ENCODE results near the gene CD99.

The CD99 gene

DNA sequence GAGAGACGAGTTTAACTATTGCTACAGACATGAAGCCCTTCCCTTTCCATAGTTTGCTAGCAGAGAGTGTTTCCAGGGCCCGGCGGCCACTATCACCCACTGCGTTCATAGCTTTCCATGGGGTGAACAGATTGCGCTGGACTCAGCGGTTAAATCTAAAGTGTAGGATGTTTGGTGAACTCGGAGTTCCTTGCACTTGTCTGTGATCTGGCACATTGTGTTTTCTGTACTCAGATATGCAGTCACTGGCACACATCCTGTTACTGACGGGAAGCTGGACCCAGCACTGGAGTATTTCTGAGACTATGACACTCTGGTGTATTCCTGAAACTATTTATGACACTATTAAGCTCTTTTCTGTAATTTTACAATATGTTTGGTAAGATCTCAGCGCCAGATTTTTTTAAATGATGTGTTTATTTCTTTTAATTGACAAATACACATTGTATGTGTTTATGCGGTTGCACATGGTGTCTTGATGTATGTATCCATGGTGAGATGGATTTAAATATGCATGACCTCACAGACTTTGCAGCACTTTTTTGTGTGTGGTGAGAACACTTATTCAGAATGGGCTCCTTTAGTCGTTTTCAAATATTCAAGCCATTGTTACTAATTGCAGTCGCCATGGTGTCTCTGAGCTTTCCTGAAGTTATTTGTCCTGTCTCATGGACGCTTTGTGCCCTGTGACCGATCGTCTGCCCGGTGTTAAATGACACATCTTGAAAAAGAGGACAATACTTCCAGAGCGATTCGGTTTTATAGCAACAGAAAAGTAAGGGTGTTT is 14.1 kb downstream of the CD99 start:
- H4K20me1 ChIP-seq (ENCODE audit: insufficient read depth, low read length), result peaks cover 84% of the 10 kb centered on the region
- H3K9ac ChIP-seq (ENCODE audit: low read depth, low read length), result peak overlapping the region; percentile 53
- H3K9me3 ChIP-seq (ENCODE audit: insufficient read depth, low read length, severe bottlenecking), result no peaks in the 10 kb centered on the region
- H3K4me1 ChIP-seq (ENCODE audit: insufficient read depth, low read length), result peaks cover 100% of the 10 kb centered on the region
- peak; percentile 63 for DNase-seq
- peaks cover 74% of the 10 kb centered on the region for H3K36me3 ChIP-seq (ENCODE audit: insufficient read depth, low read length)
- TF ChIP-seq, protein P1, sequence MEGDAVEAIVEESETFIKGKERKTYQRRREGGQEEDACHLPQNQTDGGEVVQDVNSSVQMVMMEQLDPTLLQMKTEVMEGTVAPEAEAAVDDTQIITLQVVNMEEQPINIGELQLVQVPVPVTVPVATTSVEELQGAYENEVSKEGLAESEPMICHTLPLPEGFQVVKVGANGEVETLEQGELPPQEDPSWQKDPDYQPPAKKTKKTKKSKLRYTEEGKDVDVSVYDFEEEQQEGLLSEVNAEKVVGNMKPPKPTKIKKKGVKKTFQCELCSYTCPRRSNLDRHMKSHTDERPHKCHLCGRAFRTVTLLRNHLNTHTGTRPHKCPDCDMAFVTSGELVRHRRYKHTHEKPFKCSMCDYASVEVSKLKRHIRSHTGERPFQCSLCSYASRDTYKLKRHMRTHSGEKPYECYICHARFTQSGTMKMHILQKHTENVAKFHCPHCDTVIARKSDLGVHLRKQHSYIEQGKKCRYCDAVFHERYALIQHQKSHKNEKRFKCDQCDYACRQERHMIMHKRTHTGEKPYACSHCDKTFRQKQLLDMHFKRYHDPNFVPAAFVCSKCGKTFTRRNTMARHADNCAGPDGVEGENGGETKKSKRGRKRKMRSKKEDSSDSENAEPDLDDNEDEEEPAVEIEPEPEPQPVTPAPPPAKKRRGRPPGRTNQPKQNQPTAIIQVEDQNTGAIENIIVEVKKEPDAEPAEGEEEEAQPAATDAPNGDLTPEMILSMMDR (IDR thresholded peaks at IDR 0.05; ENCODE audit: borderline replicate concordance, extremely low read depth, low read length, poor library complexity, severe bottlenecking), result no peak
- TF ChIP-seq EZH2 (IDR thresholded peaks at IDR 0.05; ENCODE audit: borderline replicate concordance, low read depth, low read length, severe bottlenecking), result no peak
- peak overlapping the region; percentile 90 for H3K27ac ChIP-seq (ENCODE audit: low read length)
- H3K4me3 ChIP-seq (ENCODE audit: low read depth in 1 of 2, low read length in 2 of 2), result peak overlapping the region in 1 of 2 experiments; percentile 45; a peak in 2 of 4 replicates
- H2AFZ ChIP-seq (ENCODE audit: low read depth, low read length), result no peak overlapping the region
- H3K27me3 ChIP-seq (ENCODE audit: insufficient read depth, low read length, poor library complexity), result no peaks in the 10 kb centered on the region
- ATAC-seq (ENCODE audit: insufficient read depth, low read depth), result peak; percentile 10; the same call in 2 of the 3 replicates
- H3K4me2 ChIP-seq (ENCODE audit: insufficient read depth, low read length), result peak overlapping the region; percentile 76
- H3K79me2 ChIP-seq (ENCODE audit: insufficient read depth, low read length), result peaks cover 100% of the 10 kb centered on the region

- H3K9ac ChIP-seq (ENCODE audit: low read depth, low read length), result peak overlapping the region; percentile 53
- peak overlapping the region; percentile 76 for H3K4me2 ChIP-seq (ENCODE audit: insufficient read depth, low read length)
Measured at GRCh38 chrX:2707334-2707760, 16.3 kb downstream of the CD99 start.

DNA sequence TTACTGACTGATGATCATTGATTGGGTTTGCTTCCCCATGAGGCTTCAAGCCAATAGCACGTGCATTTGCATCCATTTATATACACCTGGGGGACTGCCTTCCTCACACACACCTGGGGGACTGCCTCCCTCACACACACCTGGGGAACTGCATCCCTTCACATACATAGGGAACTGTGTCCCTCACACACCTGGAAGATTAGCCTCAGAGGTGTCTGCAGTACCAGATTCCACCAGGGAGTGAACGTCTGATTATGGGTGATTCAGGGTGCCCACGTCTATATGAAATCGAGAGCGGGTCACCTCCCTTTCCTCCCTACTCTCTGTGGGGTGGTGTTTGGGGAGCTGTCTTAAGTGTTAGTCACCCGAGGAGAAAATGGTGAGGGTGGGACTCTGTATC is 16.9 kb downstream of the CD99 start:
- Histone ChIP-seq H4K20me1 (ENCODE audit: insufficient read depth, low read length) (peaks cover 57% of the 10 kb centered on the region), H3K79me2 (ENCODE audit: insufficient read depth, low read length) (peaks cover 100% of the 10 kb centered on the region), H3K9me3 (ENCODE audit: insufficient read depth, low read length, severe bottlenecking) (no peaks in the 10 kb centered on the region), H3K36me3 (ENCODE audit: insufficient read depth, low read length) (peaks cover 78% of the 10 kb centered on the region), H3K4me2 (ENCODE audit: insufficient read depth, low read length) (peak overlapping the region; percentile 76), H3K4me1 (ENCODE audit: insufficient read depth, low read length) (peaks cover 100% of the 10 kb centered on the region), H3K4me3 (ENCODE audit: low read depth in 1 of 2, low read length in 2 of 2) (peak overlapping the region in 1 of 2 experiments; percentile 56; a peak in 2 of 4 replicates), H3K9ac (ENCODE audit: low read depth, low read length) (peak overlapping the region; percentile 53), H2AFZ (ENCODE audit: low read depth, low read length) (no peak overlapping the region), H3K27me3 (ENCODE audit: insufficient read depth, low read length, poor library complexity) (no peaks in the 10 kb centered on the region), H3K27ac (ENCODE audit: low read length) (peak overlapping the region; percentile 90)
- no peak for ATAC-seq (ENCODE audit: insufficient read depth, low read depth)
- peak; percentile 40 for DNase-seq
- TF ChIP-seq EZH2 (IDR thresholded peaks at IDR 0.05; ENCODE audit: borderline replicate concordance, low read depth, low read length, severe bottlenecking), result no peak
- TF ChIP-seq, protein P1 (IDR thresholded peaks at IDR 0.05; ENCODE audit: borderline replicate concordance, extremely low read depth, low read length, poor library complexity, severe bottlenecking), result peak; percentile 38

More at GRCh38 chrX:2707334-2707760, 16.3 kb downstream of the CD99 start:
- peak; percentile 94 for DNase-seq
- peak; percentile 73 for ATAC-seq (ENCODE audit: insufficient read depth, low read depth)
- H3K79me2 ChIP-seq (ENCODE audit: insufficient read depth, low read length), result peaks cover 100% of the 10 kb centered on the region
- H3K27ac ChIP-seq (ENCODE audit: low read length), result peak overlapping the region; percentile 90
- H3K4me1 ChIP-seq (ENCODE audit: insufficient read depth, low read length), result peaks cover 100% of the 10 kb centered on the region
- no peak overlapping the region for H2AFZ ChIP-seq (ENCODE audit: low read depth, low read length)
- no peaks in the 10 kb centered on the region for H3K9me3 ChIP-seq (ENCODE audit: insufficient read depth, low read length, severe bottlenecking)
- H3K27me3 ChIP-seq (ENCODE audit: insufficient read depth, low read length, poor library complexity), result no peaks in the 10 kb centered on the region
- peaks cover 77% of the 10 kb centered on the region for H3K36me3 ChIP-seq (ENCODE audit: insufficient read depth, low read length)
- H3K4me3 ChIP-seq (ENCODE audit: low read depth in 1 of 2, low read length in 2 of 2), result peak overlapping the region in 1 of 2 experiments; percentile 56; a peak in 2 of 4 replicates
- H4K20me1 ChIP-seq (ENCODE audit: insufficient read depth, low read length), result peaks cover 63% of the 10 kb centered on the region
- TF ChIP-seq, protein P1 (IDR thresholded peaks at IDR 0.05; ENCODE audit: borderline replicate concordance, extremely low read depth, low read length, poor library complexity, severe bottlenecking), result peak; percentile 47
- no peak for TF ChIP-seq EZH2 (IDR thresholded peaks at IDR 0.05; ENCODE audit: borderline replicate concordance, low read depth, low read length, severe bottlenecking)
